ENCODE results near the gene DLG2. TPM values are rescaled to one million over a fixed set of nuclear protein-coding genes. Genes with fewer than 3 reads are reported as not detected.

Gene DLG2
- total and polyA plus RNA-seq, 9 of the 15 experiments (the other 6 are each of a cell fraction or from before 2014, with no cell fraction given), result 0.52 to 1.6 (median 0.95) TPM

DNA sequence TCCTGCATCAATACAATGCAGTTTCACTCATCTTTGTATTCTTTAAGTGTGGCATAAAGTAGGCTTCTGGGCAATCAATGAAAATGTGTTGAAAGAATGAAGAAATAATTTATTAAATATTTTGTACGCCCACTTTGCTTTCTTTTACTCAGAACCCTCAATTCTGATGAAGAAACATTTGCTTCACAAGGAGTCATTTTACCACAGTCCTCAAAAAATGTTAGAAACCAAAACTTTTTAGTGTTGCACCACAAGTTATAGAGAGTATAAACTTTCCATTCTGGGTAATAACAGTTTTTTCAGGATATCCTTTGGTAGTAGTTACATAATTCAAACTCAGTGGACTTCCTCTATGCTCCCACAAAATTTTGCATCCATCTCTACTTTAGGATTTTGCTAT is 360.5 kb downstream of the DLG2 start:
- H3K4me2 ChIP-seq (ENCODE audit: insufficient read depth, low read length), result no peak overlapping the region
- FAIRE-seq (no peak), DNase-seq (ENCODE audit: extremely low read depth in 1 of 4, low spot score in 3 of 4) (no peak), ATAC-seq (no peak)
- WGBS (ENCODE audit: insufficient coverage, low coverage, missing lambda C conversion rate), result 0% methylated on average over 1 of the region's 1 CpG
- BruUV-seq (replicated peaks), result no TSS peak
- intact Hi-C loops (cut with micrococcal nuclease) (no loop called here), in situ Hi-C loops (cut with MboI) (no loop called here)
- no peak overlapping the region for H3K4me3 ChIP-seq
- CTCF ChIA-PET (ENCODE audit: low intra/inter-chr PET ratio), result interaction anchor here (0.6 kb wide), 1 partner anchor 11 kb away, joined by 3 read pairs; no protein-coding TSS in a partner anchor
- POLR2A ChIA-PET, result no interaction called here
- H3K9ac ChIP-seq (ENCODE audit: insufficient read depth in 1 of 2, low read depth in 2 of 2, low read length in 2 of 2), result no peak overlapping the region
- H3K79me2 ChIP-seq (ENCODE audit: control insufficient read depth, insufficient read depth, low read length), result no peaks in the 10 kb centered on the region
- H2AFZ ChIP-seq (ENCODE audit: low read depth, low read length), result no peak overlapping the region
- no peaks in the 10 kb centered on the region for H4K20me1 ChIP-seq (replicated peaks; ENCODE audit: control insufficient read depth, insufficient read depth, low read length)
- H3K4me1 ChIP-seq (replicated peaks in 1 of 2; ENCODE audit: control insufficient read depth in 2 of 2, insufficient read depth in 2 of 2, low read length in 2 of 2), result no peaks in the 10 kb centered on the region
- TF ChIP-seq NR2C2 (CRISPR knock-in tag; IDR thresholded peaks at IDR 0.05) (no peak), NR2C2 (tag; IDR thresholded peaks at IDR 0.05) (no peak), POLR3G (IDR thresholded peaks at IDR 0.05; ENCODE audit: extremely low read depth, insufficient read length, insufficient replicate concordance) (no peak)
- TF ChIP-seq, protein P1, sequence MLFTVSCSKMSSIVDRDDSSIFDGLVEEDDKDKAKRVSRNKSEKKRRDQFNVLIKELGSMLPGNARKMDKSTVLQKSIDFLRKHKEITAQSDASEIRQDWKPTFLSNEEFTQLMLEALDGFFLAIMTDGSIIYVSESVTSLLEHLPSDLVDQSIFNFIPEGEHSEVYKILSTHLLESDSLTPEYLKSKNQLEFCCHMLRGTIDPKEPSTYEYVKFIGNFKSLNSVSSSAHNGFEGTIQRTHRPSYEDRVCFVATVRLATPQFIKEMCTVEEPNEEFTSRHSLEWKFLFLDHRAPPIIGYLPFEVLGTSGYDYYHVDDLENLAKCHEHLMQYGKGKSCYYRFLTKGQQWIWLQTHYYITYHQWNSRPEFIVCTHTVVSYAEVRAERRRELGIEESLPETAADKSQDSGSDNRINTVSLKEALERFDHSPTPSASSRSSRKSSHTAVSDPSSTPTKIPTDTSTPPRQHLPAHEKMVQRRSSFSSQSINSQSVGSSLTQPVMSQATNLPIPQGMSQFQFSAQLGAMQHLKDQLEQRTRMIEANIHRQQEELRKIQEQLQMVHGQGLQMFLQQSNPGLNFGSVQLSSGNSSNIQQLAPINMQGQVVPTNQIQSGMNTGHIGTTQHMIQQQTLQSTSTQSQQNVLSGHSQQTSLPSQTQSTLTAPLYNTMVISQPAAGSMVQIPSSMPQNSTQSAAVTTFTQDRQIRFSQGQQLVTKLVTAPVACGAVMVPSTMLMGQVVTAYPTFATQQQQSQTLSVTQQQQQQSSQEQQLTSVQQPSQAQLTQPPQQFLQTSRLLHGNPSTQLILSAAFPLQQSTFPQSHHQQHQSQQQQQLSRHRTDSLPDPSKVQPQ (CRISPR knock-in tag; IDR thresholded peaks at IDR 0.05; ENCODE audit: borderline replicate concordance), result no peak
- no peaks in the 10 kb centered on the region for H3K9me3 ChIP-seq (replicated peaks; ENCODE audit: control insufficient read depth, insufficient read depth, low read depth, low read length)
- H3K27me3 ChIP-seq (ENCODE audit: control insufficient read depth in 2 of 2, insufficient read depth in 2 of 2, low read length in 2 of 2), result no peaks in the 10 kb centered on the region
- no peaks in the 10 kb centered on the region for H3K9me1 ChIP-seq (ENCODE audit: control insufficient read depth, insufficient read depth, low read length)
- no peak overlapping the region for H3K27ac ChIP-seq (ENCODE audit: extremely low read depth, low read depth, low read length)
- no peaks in the 10 kb centered on the region for H3K36me3 ChIP-seq (ENCODE audit: control insufficient read depth, insufficient read depth, low read length)

All from K562 (cell line).